Spleen (tissue), 11 donors: ENCODE results near the gene WDR12. TPM values are rescaled to one million over a fixed set of nuclear protein-coding genes. Genes with fewer than 3 reads are reported as not detected.
A peak's percentile ranks its signal among the peaks of the same experiment; 100 is the strongest.

Experiments
- DNase-seq: peaks from one replicate; pipeline ENCODE4 v3.0.0-alpha.2; 2020
- H3K27ac ChIP-seq, 8 donors: fragments of 200-600 bp; sonication (generic) in 7 of 8; 1 replicate in 4 of 8; 2 replicates in 4 of 8; pipeline versions ENCODE4 v1.5.0 to v1.8.0; 2016 to 2021; ENCODE audit warnings: inconsistent platforms in 4 of 8, mild to moderate bottlenecking in 4 of 8, moderate library complexity in 1 of 8
- H3K27me3 ChIP-seq, 7 donors: fragments of 200-600 bp; sonication (generic) in 6 of 7; replicated peaks in 1 of 7; 1 replicate in 4 of 7; 2 replicates in 3 of 7; pipeline versions ENCODE4 v1.5.0 to v1.8.0; 2016 to 2021; ENCODE audit warnings: inconsistent platforms in 3 of 7, mild to moderate bottlenecking in 1 of 7
- H3K36me3 ChIP-seq, 6 donors: fragments of 200-600 bp; sonication (generic) in 5 of 6; 1 replicate in 4 of 6; 2 replicates in 2 of 6; pipeline versions ENCODE4 v1.5.0 to v1.8.0; 2016 to 2021; ENCODE audit warnings: inconsistent platforms in 2 of 6
- H3K4me1 ChIP-seq, 6 donors: fragments of 200-600 bp; sonication (generic) in 5 of 6; 1 replicate in 3 of 6; 2 replicates in 3 of 6; pipeline versions ENCODE4 v1.5.0 to v1.8.0; 2016 to 2021; ENCODE audit warnings: inconsistent platforms in 3 of 6
- H3K4me3 ChIP-seq, 8 donors: fragments of 200-600 bp; sonication (generic) in 7 of 8; 1 replicate in 4 of 8; 2 replicates in 4 of 8; pipeline versions ENCODE4 v1.5.0 to v1.8.0; 2016 to 2021; ENCODE audit warnings: inconsistent platforms in 4 of 8, mild to moderate bottlenecking in 4 of 8, moderate library complexity in 2 of 8
- H3K9me3 ChIP-seq, 8 donors: fragments of 200-600 bp; sonication (generic) in 7 of 8; 1 replicate in 4 of 8; 2 replicates in 4 of 8; pipeline versions ENCODE4 v1.5.0 to v1.8.0; 2016 to 2021; ENCODE audit warnings: inconsistent platforms in 4 of 8
- CTCF ChIP-seq, 11 experiments: fragments of 200-600 bp in 7 of 11; fragments of 450-650 bp in 4 of 11; sonication (generic) in 4 of 11; IDR thresholded peaks in 8 of 11; conservative IDR thresholded peaks in 3 of 11; 1 replicate in 7 of 11; 2 replicates in 4 of 11; pipeline versions ENCODE4 v1.4.0 to v1.8.0; 2016 to 2021; ENCODE audit warnings: antibody characterized with exemption in 11 of 11, inconsistent platforms in 4 of 11, mild to moderate bottlenecking in 1 of 11
- POLR2A ChIP-seq, 3 donors: fragments of 450-650 bp; IDR thresholded peaks; one replicate each; pipeline ENCODE4 v1.5.1; 2017; ENCODE audit warnings: antibody characterized with exemption in 3 of 3, mild to moderate bottlenecking in 1 of 3
- POLR2AphosphoS5 ChIP-seq, 3 donors: sonication (generic); formaldehyde crosslinking; IDR thresholded peaks; one replicate each; pipeline ENCODE4 v1.5.1; 2017; ENCODE audit warnings: antibody characterized with exemption in 3 of 3
- WGBS, 5 donors: extraction: QIAGEN DNeasy Blood & Tissue Kit in 3 of 5; methylation state at CpG; one replicate each; pipeline versions ENCODE4 v1.1.5 to v1.1.7; 2013 to 2018; 5-methylcytosine and 5-hydroxymethylcytosine counted together
- intact Hi-C: fragments of 100-400 bp; cut with DNase I; formaldehyde crosslinking; loops from one replicate; pipeline ENCODE4 v1.15.0; 2023; ENCODE audit warnings: low total_unique reads
- polyA plus RNA-seq, 3 donors: library from polyadenylated mRNA; stranded (reverse); fragments of 200-250 nt; gene quantifications; one replicate each; pipeline ENCODE4 v1.2.1, GENCODE V29; 2013
- total RNA-seq, 7 donors: library from RNA; depleted of rRNA in 3 of 7; stranded (reverse); fragments of >200 nt in 3 of 7; fragmentation: NEBNext Ultra II Directional in 4 of 7; extraction: Animal tissue kit (Norgen Biotek cat#: 25700) in 4 of 7; gene quantifications; one replicate each; pipeline versions ENCODE4 v1.1.0 to v1.2.1, GENCODE V29; 2016 to 2021
- donor health status: healthy with polysubstance abuse.
- donor health status: DM: no; HTN: no; CAD: no; lungs with moderate emphysema.
- donor health status: DM: no; HTN: no; CAD: no.
- donor health status: Bipolar disorder and iron deficiency.
- donor health status: healthy.
- donor health status: DM: no; HTN: no; CAD: no.
- donor health status: DM: yes; HTN: yes; CAD: no.

Gene WDR12
- total and polyA plus RNA-seq, 10 donors, result 17.2 to 33.1 (median 19.7) TPM

GRCh38 chr2:202885190-202885589, 26.3 kb downstream of the WDR12 start:
- WGBS, 5 donors, result 83 to 93% (median 84%) methylated on average over 7 of the region's 7 CpGs

GRCh38 chr2:202883987-202884675, 27.3 kb downstream of the WDR12 start:
- no peak overlapping the region for H3K4me3 ChIP-seq
- 65 to 84% (median 73%) methylated on average over 5 of the region's 5 CpGs for WGBS, 5 donors
- TF ChIP-seq POLR2A (IDR thresholded peaks at IDR 0.05), result no peak
- TF ChIP-seq CTCF (IDR thresholded peaks at IDR 0.05 in 8 of 11, conservative IDR thresholded peaks at IDR 0.05 in 3 of 11), result no peak
- TF ChIP-seq POLR2AphosphoS5 (IDR thresholded peaks at IDR 0.05), result no peak
- no peaks in the 10 kb centered on the region for H3K9me3 ChIP-seq
- peaks cover 0 to 95% (median 24%) of the 10 kb centered on the region in 6 donors for H3K36me3 ChIP-seq
- intact Hi-C loops, result no loop called here
- no peak overlapping the region for H3K27ac ChIP-seq
- no peak for DNase-seq
- H3K27me3 ChIP-seq, result no peaks in the 10 kb centered on the region
- H3K4me1 ChIP-seq, result peaks cover 0 to 5% (median 0%) of the 10 kb centered on the region in 6 donors

More at GRCh38 chr2:202885190-202885589, 26.3 kb downstream of the WDR12 start:
- H3K36me3 ChIP-seq, result peaks cover 0 to 95% (median 27%) of the 10 kb centered on the region in 6 donors
- no peak overlapping the region for H3K4me3 ChIP-seq
- H3K9me3 ChIP-seq, result no peaks in the 10 kb centered on the region
- intact Hi-C loops, result no loop called here
- H3K27me3 ChIP-seq, result no peaks in the 10 kb centered on the region
- H3K4me1 ChIP-seq, result peaks cover 0 to 5% (median 0%) of the 10 kb centered on the region in 6 donors
- H3K27ac ChIP-seq, result peak overlapping the region in 4 of 8 donors; percentile 8 to 45 (median 24)
- TF ChIP-seq POLR2AphosphoS5 (IDR thresholded peaks at IDR 0.05), result no peak
- no peak for TF ChIP-seq POLR2A (IDR thresholded peaks at IDR 0.05)
- no peak for TF ChIP-seq CTCF (IDR thresholded peaks at IDR 0.05 in 8 of 11, conservative IDR thresholded peaks at IDR 0.05 in 3 of 11)
- DNase-seq, result no peak

- H3K9me3 ChIP-seq, result no peaks in the 10 kb centered on the region
- intact Hi-C loops, result no loop called here
- 91 to 95% (median 94%) methylated on average over 4 of the region's 4 CpGs for WGBS, 5 donors
- peaks cover 0 to 5% (median 0%) of the 10 kb centered on the region in 6 donors for H3K4me1 ChIP-seq
- H3K4me3 ChIP-seq, result no peak overlapping the region
- H3K27me3 ChIP-seq, result no peaks in the 10 kb centered on the region
- TF ChIP-seq CTCF (IDR thresholded peaks at IDR 0.05 in 8 of 11, conservative IDR thresholded peaks at IDR 0.05 in 3 of 11) (no peak), POLR2AphosphoS5 (IDR thresholded peaks at IDR 0.05) (no peak), POLR2A (IDR thresholded peaks at IDR 0.05) (no peak)
- DNase-seq, result no peak
- H3K27ac ChIP-seq, result no peak overlapping the region
- peaks cover 0 to 77% (median 25%) of the 10 kb centered on the region in 6 donors for H3K36me3 ChIP-seq
Observed at GRCh38 chr2:202881570-202881969, 29.9 kb downstream of the WDR12 start.

- H3K4me3 ChIP-seq, result no peak overlapping the region
- 89 to 100% (median 97%) methylated on average over 2 of the region's 2 CpGs for WGBS, 5 donors
- peaks cover 0 to 40% (median 14%) of the 10 kb centered on the region in 6 donors for H3K36me3 ChIP-seq
- intact Hi-C loops, result no loop called here
- no peak for DNase-seq
- no peaks in the 10 kb centered on the region for H3K4me1 ChIP-seq
- no peaks in the 10 kb centered on the region for H3K27me3 ChIP-seq
- no peaks in the 10 kb centered on the region for H3K9me3 ChIP-seq
- TF ChIP-seq POLR2A (IDR thresholded peaks at IDR 0.05) (no peak), CTCF (IDR thresholded peaks at IDR 0.05 in 8 of 11, conservative IDR thresholded peaks at IDR 0.05 in 3 of 11) (no peak), POLR2AphosphoS5 (IDR thresholded peaks at IDR 0.05) (no peak)
- H3K27ac ChIP-seq, result no peak overlapping the region
Observed at GRCh38 chr2:202877699-202878098, 33.8 kb downstream of the WDR12 start.
